ENCODE measurements around the gene POGK. TPM values are rescaled to one million over a fixed set of nuclear protein-coding genes. Genes with fewer than 3 reads are reported as not detected.

The POGK gene
- total and polyA plus RNA-seq, 9 of the 15 experiments (the other 6 are each of a cell fraction or from before 2014, with no cell fraction given) = 6.1 to 44.5 (median 24.3) TPM

DNA sequence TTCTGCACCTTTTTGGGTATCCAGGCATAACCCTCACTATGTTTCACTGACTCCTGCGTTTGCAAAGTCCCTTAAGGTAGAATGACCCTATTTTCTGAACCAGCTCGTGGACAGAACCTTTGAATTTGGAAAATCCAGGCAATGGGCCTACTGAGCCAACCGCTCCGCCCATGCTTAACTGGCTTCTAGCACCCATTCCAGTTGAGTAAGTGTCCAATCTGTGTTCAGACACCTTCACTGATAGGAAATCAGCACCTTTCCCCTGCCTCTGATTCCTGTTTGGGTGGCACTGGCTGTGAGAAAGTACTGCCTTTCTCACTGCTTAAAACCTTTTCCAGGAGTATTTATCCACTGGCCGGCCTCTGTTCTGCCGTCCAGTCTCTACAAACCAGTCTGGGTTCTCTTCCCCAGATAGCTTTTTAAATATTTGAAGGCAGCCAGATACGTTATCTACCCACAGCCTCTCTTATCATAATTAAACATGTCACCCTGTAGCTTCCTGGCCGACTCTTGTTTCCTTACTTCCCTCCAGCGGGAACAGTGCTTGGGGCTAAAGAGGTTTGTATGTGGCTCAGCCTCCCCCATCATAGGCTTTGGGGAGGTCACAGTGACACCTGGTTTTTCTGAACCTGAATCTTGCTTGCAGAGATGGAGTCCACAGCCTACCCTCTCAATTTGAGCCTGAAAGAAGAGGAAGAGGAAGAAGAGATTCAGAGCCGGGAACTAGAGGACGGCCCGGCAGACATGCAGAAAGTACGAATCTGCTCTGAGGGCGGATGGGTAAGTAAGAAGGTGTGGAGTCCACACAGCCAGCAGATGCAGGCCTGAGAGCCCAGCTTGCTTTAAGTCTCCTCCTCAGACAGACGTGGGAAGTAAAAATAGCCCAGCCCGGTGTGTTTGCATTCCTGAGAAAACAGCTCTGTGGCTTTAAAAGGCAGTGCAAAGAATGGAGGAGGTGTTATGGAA, 1.3 kb downstream of the POGK start (continued):
- TF ChIP-seq MXD1 (CRISPR knock-in tag; IDR thresholded peaks at IDR 0.05; ENCODE audit: borderline replicate concordance, poor library complexity, severe bottlenecking) = no peak
- no peak for TF ChIP-seq ZNF175 (CRISPR knock-in tag; IDR thresholded peaks at IDR 0.05; ENCODE audit: low read depth)
- no peak for TF ChIP-seq NONO (IDR thresholded peaks at IDR 0.05; ENCODE audit: low read depth in 2 of 2, low read length in 1 of 2)
- no peak for TF ChIP-seq ILF3 (IDR thresholded peaks at IDR 0.05; ENCODE audit: borderline replicate concordance)
- no peak for TF ChIP-seq ZNF695 (CRISPR knock-in tag; IDR thresholded peaks at IDR 0.05)
- TF ChIP-seq TAF9B (IDR thresholded peaks at IDR 0.05; ENCODE audit: partially characterized antibody) = no peak
- TF ChIP-seq, protein P1, sequence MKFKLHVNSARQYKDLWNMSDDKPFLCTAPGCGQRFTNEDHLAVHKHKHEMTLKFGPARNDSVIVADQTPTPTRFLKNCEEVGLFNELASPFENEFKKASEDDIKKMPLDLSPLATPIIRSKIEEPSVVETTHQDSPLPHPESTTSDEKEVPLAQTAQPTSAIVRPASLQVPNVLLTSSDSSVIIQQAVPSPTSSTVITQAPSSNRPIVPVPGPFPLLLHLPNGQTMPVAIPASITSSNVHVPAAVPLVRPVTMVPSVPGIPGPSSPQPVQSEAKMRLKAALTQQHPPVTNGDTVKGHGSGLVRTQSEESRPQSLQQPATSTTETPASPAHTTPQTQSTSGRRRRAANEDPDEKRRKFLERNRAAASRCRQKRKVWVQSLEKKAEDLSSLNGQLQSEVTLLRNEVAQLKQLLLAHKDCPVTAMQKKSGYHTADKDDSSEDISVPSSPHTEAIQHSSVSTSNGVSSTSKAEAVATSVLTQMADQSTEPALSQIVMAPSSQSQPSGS (CRISPR knock-in tag; IDR thresholded peaks at IDR 0.05) = no peak
- peak in 1 of 2 experiments; percentile 53; a peak in 1 of 4 replicates for TF ChIP-seq HDAC1 (IDR thresholded peaks at IDR 0.05)
- TF ChIP-seq SPI1 (IDR thresholded peaks at IDR 0.05; ENCODE audit: borderline replicate concordance, low read depth, low read length) = peak; percentile 27; the same call in 1 of the 2 replicates
- no peak for TF ChIP-seq TARDBP (IDR thresholded peaks at IDR 0.05)
- no peak for TF ChIP-seq ZNF696 (CRISPR knock-in tag; conservative IDR thresholded peaks at IDR 0.05)
- TF ChIP-seq, protein P2, sequence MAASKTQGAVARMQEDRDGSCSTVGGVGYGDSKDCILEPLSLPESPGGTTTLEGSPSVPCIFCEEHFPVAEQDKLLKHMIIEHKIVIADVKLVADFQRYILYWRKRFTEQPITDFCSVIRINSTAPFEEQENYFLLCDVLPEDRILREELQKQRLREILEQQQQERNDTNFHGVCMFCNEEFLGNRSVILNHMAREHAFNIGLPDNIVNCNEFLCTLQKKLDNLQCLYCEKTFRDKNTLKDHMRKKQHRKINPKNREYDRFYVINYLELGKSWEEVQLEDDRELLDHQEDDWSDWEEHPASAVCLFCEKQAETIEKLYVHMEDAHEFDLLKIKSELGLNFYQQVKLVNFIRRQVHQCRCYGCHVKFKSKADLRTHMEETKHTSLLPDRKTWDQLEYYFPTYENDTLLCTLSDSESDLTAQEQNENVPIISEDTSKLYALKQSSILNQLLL (CRISPR knock-in tag; IDR thresholded peaks at IDR 0.05; ENCODE audit: borderline replicate concordance) = no peak
- TF ChIP-seq SOX6 (IDR thresholded peaks at IDR 0.05) = peak; percentile 74; the same call in 1 of the 2 replicates
- TF ChIP-seq MECOM (CRISPR knock-in tag; IDR thresholded peaks at IDR 0.05) = no peak
- TF ChIP-seq, protein P3, sequence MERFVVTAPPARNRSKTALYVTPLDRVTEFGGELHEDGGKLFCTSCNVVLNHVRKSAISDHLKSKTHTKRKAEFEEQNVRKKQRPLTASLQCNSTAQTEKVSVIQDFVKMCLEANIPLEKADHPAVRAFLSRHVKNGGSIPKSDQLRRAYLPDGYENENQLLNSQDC (CRISPR knock-in tag; IDR thresholded peaks at IDR 0.05) = no peak
- TF ChIP-seq, protein P4, sequence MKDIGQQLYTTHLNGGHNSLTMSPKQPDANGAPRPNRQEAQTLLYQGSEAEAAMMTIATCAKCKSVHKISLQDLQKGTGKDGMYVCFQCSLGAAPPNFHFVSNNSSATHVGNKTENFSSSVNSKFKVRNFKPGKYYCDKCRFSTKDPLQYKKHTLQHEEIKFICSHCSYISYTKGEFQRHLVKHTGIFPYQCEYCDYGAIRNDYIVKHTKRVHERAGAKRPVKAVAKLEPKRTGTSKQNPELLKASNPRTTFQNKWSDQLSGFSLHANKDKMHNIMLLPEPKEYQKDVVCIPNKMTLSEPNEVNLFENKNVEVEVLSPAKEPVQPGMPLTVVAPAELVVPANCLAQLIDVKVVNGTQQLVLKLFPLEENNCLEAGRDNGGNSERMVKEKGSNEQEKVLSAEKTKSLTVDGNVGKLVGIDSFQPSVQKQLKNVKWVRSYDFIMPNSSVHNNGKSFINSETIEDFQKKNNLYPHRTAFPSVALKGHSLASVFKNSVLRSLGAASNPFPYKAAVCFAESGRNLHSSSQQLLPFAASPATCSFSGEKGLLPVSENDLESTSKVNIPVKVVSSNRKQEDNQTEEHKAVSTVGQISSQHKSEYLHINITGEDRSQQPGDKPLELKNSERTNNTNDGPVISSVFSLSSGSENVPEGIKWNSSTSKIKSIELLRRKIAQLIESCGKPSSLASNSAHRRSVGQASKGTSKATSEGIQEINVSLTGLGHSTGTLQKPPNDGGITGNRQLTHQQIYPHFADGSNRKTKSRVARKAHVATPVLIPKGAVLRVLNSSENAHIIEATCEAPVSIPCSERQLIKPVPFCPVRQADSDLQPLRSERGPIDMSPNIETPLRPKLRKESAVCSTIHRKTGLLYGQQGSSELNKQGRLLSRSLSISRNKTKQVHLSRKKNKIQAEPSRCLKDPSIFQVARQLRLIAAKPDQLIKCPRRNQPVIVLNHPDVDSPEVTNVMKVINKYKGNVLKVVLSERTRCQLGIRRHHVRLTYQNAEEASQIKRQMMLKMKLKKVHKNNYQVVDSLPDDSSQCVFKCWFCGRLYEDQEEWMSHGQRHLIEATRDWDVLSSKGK (CRISPR knock-in tag; IDR thresholded peaks at IDR 0.05) = no peak
- no peak for TF ChIP-seq ZNF551 (CRISPR knock-in tag; IDR thresholded peaks at IDR 0.05)
- no peak for TF ChIP-seq ZNF24 (IDR thresholded peaks at IDR 0.05)
- no peak for TF ChIP-seq ZNF436 (CRISPR knock-in tag; IDR thresholded peaks at IDR 0.05)
- TF ChIP-seq MTA2 (IDR thresholded peaks at IDR 0.05; ENCODE audit: low read depth) = no peak; the same call in 1 of the 2 replicates
- TF ChIP-seq ATF1 (CRISPR knock-in tag; IDR thresholded peaks at IDR 0.05) = no peak
- 0 out of 2 replicates have a peak, but pooled peaks have one; percentile 42 for TF ChIP-seq ATF1 (tag; IDR thresholded peaks at IDR 0.05)
